Mesendoderm (in vitro differentiated cells): ENCODE data around the gene HIBADH.

Source experiments
- DNase-seq: peaks from one replicate; pipeline ENCODE4 v3.0.0; 2013
- H2AK5ac ChIP-seq: 2 replicates; pipeline ENCODE4 v1.6.1; 2013; ENCODE audit warnings: low read length, inconsistent platforms
- H2BK120ac ChIP-seq: 2 replicates; pipeline ENCODE4 v1.6.1; 2013; ENCODE audit warnings: low read depth, mild to moderate bottlenecking, low read length, moderate library complexity, mixed read lengths
- H2BK15ac ChIP-seq: replicated peaks from 2 replicates; pipeline ENCODE4 v1.6.1; 2013; ENCODE audit warnings: low read depth, mild to moderate bottlenecking, moderate library complexity
- H2BK5ac ChIP-seq: 2 replicates; pipeline ENCODE4 v1.6.1; 2013; ENCODE audit warnings: low read length, inconsistent platforms
- H3K18ac ChIP-seq: 2 replicates; pipeline ENCODE4 v1.6.1; 2013; ENCODE audit warnings: mild to moderate bottlenecking, low read length, mixed read lengths
- H3K23ac ChIP-seq: one replicate; pipeline ENCODE4 v1.6.1; 2013; ENCODE audit warnings: low read length
- H3K27ac ChIP-seq: 2 replicates; pipeline ENCODE4 v1.5.1; 2013; ENCODE audit warnings: low read depth, mild to moderate bottlenecking, inconsistent platforms, low read length, moderate library complexity
- H3K27me3 ChIP-seq: 2 replicates; pipeline ENCODE4 v1.6.1; 2013; ENCODE audit warnings: low read length, control low read depth, mild to moderate bottlenecking, inconsistent platforms; ENCODE audit not compliant: insufficient read depth, poor library complexity
- H3K36me3 ChIP-seq: 2 replicates; pipeline ENCODE4 v1.6.1; 2013; ENCODE audit warnings: low read length, inconsistent platforms; ENCODE audit not compliant: control insufficient read depth, insufficient read depth
- H3K4ac ChIP-seq: one replicate; pipeline ENCODE4 v1.6.1; 2013; ENCODE audit warnings: low read depth, mild to moderate bottlenecking, low read length, moderate library complexity
- H3K4me1 ChIP-seq: 2 replicates; pipeline ENCODE4 v1.6.1; 2013; ENCODE audit warnings: low read depth, low read length, inconsistent platforms; ENCODE audit not compliant: control insufficient read depth
- H3K4me2 ChIP-seq: 2 replicates; pipeline ENCODE4 v1.6.1; 2013; ENCODE audit warnings: low read length
- H3K4me3 ChIP-seq: 2 replicates; pipeline ENCODE4 v1.5.1; 2013; ENCODE audit warnings: mild to moderate bottlenecking, low read length
- H3K56ac ChIP-seq: one replicate; pipeline ENCODE4 v1.6.1; 2013; ENCODE audit warnings: low read length
- H3K79me1 ChIP-seq: 2 replicates; pipeline ENCODE4 v1.6.1; 2013; ENCODE audit warnings: low read length, inconsistent platforms
- H3K79me2 ChIP-seq: 2 replicates; pipeline ENCODE4 v1.6.1; 2013; ENCODE audit warnings: mild to moderate bottlenecking, low read length; ENCODE audit not compliant: control insufficient read depth, insufficient read depth
- H3K9ac ChIP-seq: 2 replicates; pipeline ENCODE4 v1.6.1; 2013; ENCODE audit warnings: low read length, inconsistent platforms
- H4K5ac ChIP-seq: one replicate; pipeline ENCODE4 v1.6.1; 2013; ENCODE audit warnings: low read length
- H4K8ac ChIP-seq: one replicate; pipeline ENCODE4 v1.6.1; 2013; ENCODE audit warnings: low read depth, mild to moderate bottlenecking, control low read depth, low read length, moderate library complexity
- WGBS: extraction: QIAGEN DNeasy Blood & Tissue Kit; methylation state at CpG from one replicate; pipeline ENCODE4 v1.1.7; 2013; ENCODE audit warnings: low lambda C conversion rate, missing lambda C conversion rate; ENCODE audit not compliant: insufficient coverage; ENCODE audit errors: extremely low coverage; 5-methylcytosine and 5-hydroxymethylcytosine counted together

The HIBADH gene

GRCh38 chr7:27650283-27650682 lies 12.4 kb downstream of the HIBADH start:
- Histone ChIP-seq H3K36me3 (no peaks in the 10 kb centered on the region), H3K23ac (no peak overlapping the region), H2BK120ac (no peak overlapping the region), H3K4ac (no peak overlapping the region), H3K4me3 (no peak overlapping the region), H3K18ac (no peak overlapping the region), H3K79me1 (no peaks in the 10 kb centered on the region), H3K56ac (no peak overlapping the region), H2BK15ac (no peak overlapping the region), H2AK5ac (no peak overlapping the region), H3K9ac (no peak overlapping the region), H3K27me3 (no peaks in the 10 kb centered on the region), H4K8ac (no peak overlapping the region), H3K27ac (no peak overlapping the region), H3K4me2 (no peak overlapping the region), H4K5ac (no peak overlapping the region), H3K4me1 (no peaks in the 10 kb centered on the region), H3K79me2 (no peaks in the 10 kb centered on the region), H2BK5ac (no peak overlapping the region)
- no peak for DNase-seq
- no CpG with 5 or more reads among the region's 4 CpGs for WGBS

- Histone ChIP-seq H3K4me3 (no peak overlapping the region), H3K79me1 (no peaks in the 10 kb centered on the region), H3K56ac (no peak overlapping the region), H3K4ac (no peak overlapping the region), H3K4me1 (no peaks in the 10 kb centered on the region), H3K18ac (no peak overlapping the region), H2AK5ac (no peak overlapping the region), H2BK15ac (no peak overlapping the region), H3K23ac (no peak overlapping the region), H2BK120ac (no peak overlapping the region), H3K4me2 (no peak overlapping the region), H3K27ac (no peak overlapping the region), H3K27me3 (no peaks in the 10 kb centered on the region), H4K8ac (no peak overlapping the region), H4K5ac (no peak overlapping the region), H3K36me3 (no peaks in the 10 kb centered on the region), H2BK5ac (no peak overlapping the region), H3K79me2 (no peaks in the 10 kb centered on the region), H3K9ac (no peak overlapping the region)
- DNase-seq, result no peak
- WGBS, result no CpG with 5 or more reads among the region's 1 CpG
Measured at GRCh38 chr7:27647489-27647888, 15.2 kb downstream of the HIBADH start.

- Histone ChIP-seq H3K9ac (no peak overlapping the region), H3K23ac (no peak overlapping the region), H4K5ac (no peak overlapping the region), H3K18ac (no peak overlapping the region), H4K8ac (no peak overlapping the region), H3K27ac (no peak overlapping the region), H2AK5ac (no peak overlapping the region), H2BK5ac (no peak overlapping the region), H2BK120ac (no peak overlapping the region), H3K56ac (no peak overlapping the region), H3K4me2 (no peak overlapping the region), H3K4me1 (no peaks in the 10 kb centered on the region), H3K36me3 (no peaks in the 10 kb centered on the region), H3K27me3 (no peaks in the 10 kb centered on the region), H3K4ac (no peak overlapping the region), H3K79me2 (no peaks in the 10 kb centered on the region), H2BK15ac (no peak overlapping the region), H3K4me3 (no peak overlapping the region), H3K79me1 (no peaks in the 10 kb centered on the region)
- DNase-seq, result no peak
- no CpG with 5 or more reads among the region's 9 CpGs for WGBS
Measured at GRCh38 chr7:27647046-27647445, 15.6 kb downstream of the HIBADH start.

- Histone ChIP-seq H4K8ac (no peak overlapping the region), H3K27me3 (no peaks in the 10 kb centered on the region), H3K56ac (no peak overlapping the region), H3K36me3 (no peaks in the 10 kb centered on the region), H3K4me3 (no peak overlapping the region), H3K4ac (no peak overlapping the region), H3K23ac (no peak overlapping the region), H2BK5ac (no peak overlapping the region), H3K4me2 (no peak overlapping the region), H3K79me2 (no peaks in the 10 kb centered on the region), H3K18ac (no peak overlapping the region), H3K4me1 (peaks cover 4% of the 10 kb centered on the region), H2BK120ac (no peak overlapping the region), H3K27ac (no peak overlapping the region), H4K5ac (no peak overlapping the region), H3K9ac (no peak overlapping the region), H3K79me1 (no peaks in the 10 kb centered on the region), H2BK15ac (no peak overlapping the region), H2AK5ac (no peak overlapping the region)
- no CpG with 5 or more reads among the region's 2 CpGs for WGBS
- DNase-seq, result no peak
Measured at GRCh38 chr7:27642271-27642670, 20.4 kb downstream of the HIBADH start.

GRCh38 chr7:27641581-27642230 lies 21.0 kb downstream of the HIBADH start:
- H3K36me3 ChIP-seq, result no peaks in the 10 kb centered on the region
- H3K4me2 ChIP-seq, result no peak overlapping the region
- no peak overlapping the region for H3K27ac ChIP-seq
- no peak overlapping the region for H4K8ac ChIP-seq
- H3K18ac ChIP-seq, result no peak overlapping the region
- 100% methylated on average over 1 of the region's 4 CpGs for WGBS
- H3K4ac ChIP-seq, result no peak overlapping the region
- H2BK5ac ChIP-seq, result no peak overlapping the region
- H3K9ac ChIP-seq, result no peak overlapping the region
- no peak overlapping the region for H3K23ac ChIP-seq
- H4K5ac ChIP-seq, result no peak overlapping the region
- H2BK120ac ChIP-seq, result no peak overlapping the region
- H3K79me1 ChIP-seq, result no peaks in the 10 kb centered on the region
- peaks cover 4% of the 10 kb centered on the region for H3K4me1 ChIP-seq
- H3K27me3 ChIP-seq, result no peaks in the 10 kb centered on the region
- no peak for DNase-seq
- no peak overlapping the region for H2BK15ac ChIP-seq
- H2AK5ac ChIP-seq, result no peak overlapping the region
- no peak overlapping the region for H3K56ac ChIP-seq
- H3K79me2 ChIP-seq, result no peaks in the 10 kb centered on the region
- no peak overlapping the region for H3K4me3 ChIP-seq
